ENCODE data around the gene DACT3.

DNA sequence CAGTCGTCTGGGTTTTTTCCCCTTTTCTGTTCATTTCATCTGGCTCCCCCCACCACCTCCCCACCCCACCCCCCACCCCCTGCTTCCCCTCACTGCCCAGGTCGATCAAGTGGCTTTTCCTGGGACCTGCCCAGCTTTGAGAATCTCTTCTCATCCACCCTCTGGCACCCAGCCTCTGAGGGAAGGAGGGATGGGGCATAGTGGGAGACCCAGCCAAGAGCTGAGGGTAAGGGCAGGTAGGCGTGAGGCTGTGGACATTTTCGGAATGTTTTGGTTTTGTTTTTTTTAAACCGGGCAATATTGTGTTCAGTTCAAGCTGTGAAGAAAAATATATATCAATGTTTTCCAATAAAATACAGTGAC, 50.6 kb downstream of the DACT3 start:
- TF ChIP-seq, protein P1, sequence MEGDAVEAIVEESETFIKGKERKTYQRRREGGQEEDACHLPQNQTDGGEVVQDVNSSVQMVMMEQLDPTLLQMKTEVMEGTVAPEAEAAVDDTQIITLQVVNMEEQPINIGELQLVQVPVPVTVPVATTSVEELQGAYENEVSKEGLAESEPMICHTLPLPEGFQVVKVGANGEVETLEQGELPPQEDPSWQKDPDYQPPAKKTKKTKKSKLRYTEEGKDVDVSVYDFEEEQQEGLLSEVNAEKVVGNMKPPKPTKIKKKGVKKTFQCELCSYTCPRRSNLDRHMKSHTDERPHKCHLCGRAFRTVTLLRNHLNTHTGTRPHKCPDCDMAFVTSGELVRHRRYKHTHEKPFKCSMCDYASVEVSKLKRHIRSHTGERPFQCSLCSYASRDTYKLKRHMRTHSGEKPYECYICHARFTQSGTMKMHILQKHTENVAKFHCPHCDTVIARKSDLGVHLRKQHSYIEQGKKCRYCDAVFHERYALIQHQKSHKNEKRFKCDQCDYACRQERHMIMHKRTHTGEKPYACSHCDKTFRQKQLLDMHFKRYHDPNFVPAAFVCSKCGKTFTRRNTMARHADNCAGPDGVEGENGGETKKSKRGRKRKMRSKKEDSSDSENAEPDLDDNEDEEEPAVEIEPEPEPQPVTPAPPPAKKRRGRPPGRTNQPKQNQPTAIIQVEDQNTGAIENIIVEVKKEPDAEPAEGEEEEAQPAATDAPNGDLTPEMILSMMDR (IDR thresholded peaks at IDR 0.05): no peak
- no peak for TF ChIP-seq POLR2A (IDR thresholded peaks at IDR 0.05)
- no peak for TF ChIP-seq POLR2AphosphoS5 (IDR thresholded peaks at IDR 0.05)
- no peak for TF ChIP-seq EP300 (IDR thresholded peaks at IDR 0.05)

Data from upper lobe of left lung (tissue), 4 donors.